Measurements from ENCODE around the gene TBX10.

- TF ChIP-seq CTCF (IDR thresholded peaks at IDR 0.05) (no peak), POLR2A (IDR thresholded peaks at IDR 0.05) (no peak), EP300 (IDR thresholded peaks at IDR 0.05) (no peak)
These were observed 4.4 kb downstream of the TBX10 start for GRCh38 chr11:67635231-67635521.
